IMR-90 (cell line): ENCODE results near the gene BSDC1. TPM values are rescaled to one million over a fixed set of nuclear protein-coding genes. Genes with fewer than 3 reads are reported as not detected.

Source experiments
- ATAC-seq: fragments of 200-7000 bp; cut with Tn5 transposase; 2 replicates; pipeline ENCODE4 v1.9.1; 2020; ENCODE audit warnings: low read depth, mild to moderate bottlenecking, moderate library complexity
- BruUV-seq: library from RNA; stranded (reverse); fragments of 400-500 nt; replicated peaks from 2 replicates; lab custom pipeline; 2021; lab: Mats Ljungman, UMichigan
- CTCF ChIA-PET: fragments of 300-600 bp; formaldehyde crosslinking; extraction: SDS; loops from one replicate; lab custom pipeline; 2021; ENCODE audit warnings: antibody characterized with exemption; lab: Yijun Ruan, JAX
- POLR2A ChIA-PET: fragments of 300-600 bp; sonication (Branson Sonifier 250); formaldehyde crosslinking; loops from one replicate; lab custom pipeline; 2022; ENCODE audit warnings: antibody characterized with exemption; ENCODE audit not compliant: unreplicated experiment; lab: Charles Lee
- DNase-seq: peaks from one replicate; pipeline ENCODE4 v3.0.0; 2013
- H2AFZ ChIP-seq: replicated peaks from 2 replicates; pipeline ENCODE3; 2013; ENCODE audit warnings: low read length, mild to moderate bottlenecking; ENCODE audit not compliant: poor library complexity
- H2AK5ac ChIP-seq: 2 replicates; pipeline ENCODE4 v1.6.1; 2013; ENCODE audit warnings: low read depth, low read length, inconsistent platforms
- H2AK9ac ChIP-seq: replicated peaks from 2 replicates; pipeline ENCODE3; 2013; ENCODE audit warnings: mild to moderate bottlenecking, low read depth, low read length, moderate library complexity; ENCODE audit not compliant: poor library complexity
- H2BK120ac ChIP-seq: 2 replicates; pipeline ENCODE4 v1.6.1; 2013; ENCODE audit warnings: low read depth, low read length, inconsistent platforms
- H2BK15ac ChIP-seq: 3 replicates; pipeline ENCODE4 v1.6.1; 2013; ENCODE audit warnings: low read depth, low read length, inconsistent platforms
- H2BK20ac ChIP-seq: 2 replicates; pipeline ENCODE4 v1.6.1; 2013; ENCODE audit warnings: low read depth, mild to moderate bottlenecking, inconsistent platforms, low read length, moderate library complexity
- H2BK5ac ChIP-seq: 2 replicates; pipeline ENCODE4 v1.6.1; 2013; ENCODE audit warnings: mild to moderate bottlenecking, low read depth, low read length, inconsistent platforms; ENCODE audit not compliant: poor library complexity, severe bottlenecking
- H3K14ac ChIP-seq: replicated peaks from 2 replicates; pipeline ENCODE4 v1.6.1; 2013; ENCODE audit warnings: low read depth, low read length, inconsistent platforms
- H3K18ac ChIP-seq: 2 replicates; pipeline ENCODE4 v1.6.1; 2013; ENCODE audit warnings: low read depth, low read length, control low read depth
- H3K23ac ChIP-seq: 2 replicates; pipeline ENCODE4 v1.6.1; 2013; ENCODE audit warnings: low read depth, low read length, inconsistent platforms
- H3K27ac ChIP-seq: 2 replicates; pipeline ENCODE4 v1.5.1; 2013; ENCODE audit warnings: mild to moderate bottlenecking, control low read depth, low read length; ENCODE audit not compliant: insufficient read depth
- H3K27me3 ChIP-seq: 2 replicates; pipeline ENCODE4 v1.6.1; 2013; ENCODE audit warnings: low read length; ENCODE audit not compliant: control insufficient read depth, insufficient read depth
- H3K36me3 ChIP-seq: 2 replicates; pipeline ENCODE4 v1.6.1; 2013; ENCODE audit warnings: low read length, mixed read lengths; ENCODE audit not compliant: control insufficient read depth, insufficient read depth
- H3K4ac ChIP-seq: 2 replicates; pipeline ENCODE4 v1.6.1; 2013; ENCODE audit warnings: low read depth, low read length, inconsistent platforms
- H3K4me1 ChIP-seq: 2 replicates; pipeline ENCODE4 v1.6.1; 2013; ENCODE audit warnings: low read length, mixed read lengths; ENCODE audit not compliant: control insufficient read depth, insufficient read depth
- H3K4me2 ChIP-seq: 2 replicates; pipeline ENCODE4 v1.6.1; 2013; ENCODE audit warnings: low read depth, mild to moderate bottlenecking, control low read depth, low read length, moderate library complexity
- H3K4me3 ChIP-seq: 2 replicates; pipeline ENCODE4 v1.5.1; 2013; ENCODE audit warnings: low read depth, mild to moderate bottlenecking, control low read depth, low read length, moderate library complexity; ENCODE audit not compliant: insufficient read depth
- H3K56ac ChIP-seq: 2 replicates; pipeline ENCODE4 v1.6.1; 2013; ENCODE audit warnings: low read length, inconsistent platforms; ENCODE audit not compliant: insufficient read depth; ENCODE audit errors: extremely low read depth
- H3K79me1 ChIP-seq, 2 experiments: 2 replicates each; pipeline ENCODE4 v1.6.1; 2013; ENCODE audit warnings: low read length in 2 of 2, inconsistent platforms in 1 of 2, low read depth in 1 of 2
- H3K9ac ChIP-seq: 2 replicates; pipeline ENCODE4 v1.6.1; 2013; ENCODE audit warnings: low read depth, low read length, control low read depth
- H3K9me1 ChIP-seq: 2 replicates; pipeline ENCODE4 v1.6.1; 2013; ENCODE audit warnings: low read length, inconsistent platforms; ENCODE audit not compliant: insufficient read depth
- H3K9me3 ChIP-seq: 2 replicates; pipeline ENCODE4 v1.6.1; 2013; ENCODE audit warnings: low read length; ENCODE audit not compliant: control insufficient read depth, insufficient read depth
- H4K20me1 ChIP-seq: 2 replicates; pipeline ENCODE4 v1.6.1; 2013; ENCODE audit warnings: low read length, inconsistent platforms; ENCODE audit not compliant: insufficient read depth
- H4K5ac ChIP-seq: 2 replicates; pipeline ENCODE4 v1.6.1; 2013; ENCODE audit warnings: mild to moderate bottlenecking, low read depth, low read length, control low read depth
- H4K8ac ChIP-seq, 2 experiments: 2 replicates each; pipeline ENCODE4 v1.6.1; 2013; ENCODE audit warnings: low read depth in 2 of 2, low read length in 2 of 2, control low read depth in 1 of 2, inconsistent platforms in 1 of 2
- H4K91ac ChIP-seq: 2 replicates; pipeline ENCODE4 v1.6.1; 2013; ENCODE audit warnings: low read depth, low read length, inconsistent platforms; ENCODE audit not compliant: insufficient read depth
- BHLHE40 ChIP-seq: fragments of 150-350 bp; IDR thresholded peaks from 2 replicates; pipeline ENCODE4 v1.6.1; 2016; ENCODE audit warnings: mild to moderate bottlenecking, low read depth, low read length
- CHD1 ChIP-seq: IDR thresholded peaks from 2 replicates; pipeline ENCODE4 v1.6.1; 2012; ENCODE audit warnings: low read depth, low read length, improper control_type of control experiment
- FOS ChIP-seq: fragments of 150-350 bp; IDR thresholded peaks from 2 replicates; pipeline ENCODE4 v1.6.1; 2016; ENCODE audit warnings: low read depth, low read length
- MAFK ChIP-seq: IDR thresholded peaks from 2 replicates; pipeline ENCODE4 v1.6.1; 2012; ENCODE audit warnings: low read depth, low read length, improper control_type of control experiment
- MXI1 ChIP-seq: IDR thresholded peaks from 2 replicates; pipeline ENCODE4 v1.6.1; 2012; ENCODE audit warnings: low read depth, mild to moderate bottlenecking, low read length, moderate library complexity, borderline replicate concordance
- NFE2L2 ChIP-seq: fragments of 150-350 bp; IDR thresholded peaks from 2 replicates; pipeline ENCODE4 v1.6.1; 2016; ENCODE audit warnings: low read depth, mild to moderate bottlenecking, low read length
- POLR2A ChIP-seq: IDR thresholded peaks from 2 replicates; pipeline ENCODE4 v1.6.1; 2012; ENCODE audit warnings: mild to moderate bottlenecking, low read depth, low read length
- RCOR1 ChIP-seq: IDR thresholded peaks from 2 replicates; pipeline ENCODE4 v1.6.1; 2012; ENCODE audit warnings: mild to moderate bottlenecking, low read length, improper control_type of control experiment; ENCODE audit not compliant: insufficient replicate concordance
- RFX5 ChIP-seq: IDR thresholded peaks from 2 replicates; pipeline ENCODE4 v1.8.0; 2012; ENCODE audit warnings: low read depth, mild to moderate bottlenecking, low read length, moderate library complexity
- WGBS, 2 experiments: methylation state at CpG; one replicate each; pipeline versions ENCODE4 v1.1.5 to v1.1.7; 2013; ENCODE audit warnings: missing lambda C conversion rate in 2 of 2; ENCODE audit not compliant: insufficient read length in 1 of 2; ENCODE audit errors: extremely low coverage in 2 of 2; 5-methylcytosine and 5-hydroxymethylcytosine counted together
- dilution Hi-C: fragments of 300-500 bp; cut with HindIII; formaldehyde crosslinking; loops from one replicate; pipeline ENCODE4 v1.14.3; 2018; ENCODE audit warnings: low sequenced_read_pairs; ENCODE audit not compliant: unreplicated experiment
- in situ Hi-C: fragments of 300-500 bp; cut with MboI; formaldehyde crosslinking; loops from 3 replicates; pipeline ENCODE4 v1.14.3; 2019; ENCODE audit warnings: low sequenced_read_pairs, inconsistent platforms, mixed read lengths
- intact Hi-C: fragments of 100-400 bp; cut with micrococcal nuclease; formaldehyde crosslinking; loops from 2 replicates; pipeline ENCODE4 v1.10.0; 2022
- polyA plus RNA-seq, 3 experiments: library from polyadenylated mRNA; depleted of rRNA; stranded (reverse); fragments of >200 nt; gene quantifications; 2 replicates each; pipeline ENCODE4 v1.2.3, GENCODE V29; 2012; ENCODE audit warnings: low replicate concordance in 1 of 3
- total RNA-seq: library from RNA; depleted of rRNA; stranded (reverse); fragments of >200 nt; gene quantifications from 2 replicates; pipeline ENCODE4 v1.2.3, GENCODE V29; 2012

The BSDC1 gene
- total and polyA plus RNA-seq, 2 of the 4 experiments (the other 2 are of a cell fraction) = 56.8 to 60.4 TPM

GRCh38 chr1:32352831-32353383 is 41.3 kb downstream of the BSDC1 start:
- Histone ChIP-seq H4K91ac (peak overlapping the region; percentile 93), H2AK9ac (peak overlapping the region; percentile 91), H2BK15ac (peak overlapping the region; percentile 80; the same call in 1 of the 3 replicates), H2BK120ac (peak overlapping the region; percentile 50; the same call in 1 of the 2 replicates), H2AK5ac (peak overlapping the region; percentile 94), H3K4me2 (peak overlapping the region; percentile 1; the same call in 1 of the 2 replicates), H3K9me1 (peaks cover 18% of the 10 kb centered on the region), H3K27me3 (no peaks in the 10 kb centered on the region), H3K27ac (peak overlapping the region; percentile 95), H3K9ac (peak overlapping the region; percentile 87), H3K14ac (peak overlapping the region; percentile 82), H3K4me3 (no peak overlapping the region), H3K56ac (no peak overlapping the region), H4K20me1 (no peaks in the 10 kb centered on the region), H3K79me1 (peaks cover 8 to 30% of the 10 kb centered on the region in 2 experiments; a peak in 3 of 4 replicates), H2AFZ (peak overlapping the region; percentile 23), H3K23ac (peak overlapping the region; percentile 28), H3K9me3 (no peaks in the 10 kb centered on the region), H3K4ac (peak overlapping the region; percentile 79), H4K8ac (peak overlapping the region; percentile 75 to 85), H3K36me3 (peaks cover 4% of the 10 kb centered on the region; the same call in 1 of the 2 replicates), H3K18ac (peak overlapping the region; percentile 32), H2BK5ac (peak overlapping the region; percentile 81), H2BK20ac (peak overlapping the region; percentile 16; the same call in 1 of the 2 replicates), H3K4me1 (peaks cover 26% of the 10 kb centered on the region), H4K5ac (peak overlapping the region; percentile 59)
- TF ChIP-seq CHD1 (no peak), NFE2L2 (no peak), MXI1 (no peak), FOS (no peak), RFX5 (no peak), MAFK (no peak), RCOR1 (no peak), POLR2A (no peak), BHLHE40 (no peak)
- no CpG with 5 or more reads among the region's 2 CpGs for WGBS, 2 experiments
- DNase-seq (no peak), ATAC-seq (no peak)
- in situ Hi-C loops (no loop called here), intact Hi-C loops (no loop called here), dilution Hi-C loops (no loop called here)
- BruUV-seq = no TSS peak
- ChIA-PET POLR2A (interaction anchor here (1.5 kb wide), 1 partner anchor 11 kb away, joined by 4 read pairs; no protein-coding TSS in a partner anchor), CTCF (no interaction called here)
